SU-DHL-6 (cell line): ENCODE measurements around the gene DAPK2.

Source experiments
- H2AFZ ChIP-seq: fragments of 200-600 bp; sonication (generic); 2 replicates; pipeline ENCODE4 v1.6.1; 2014; ENCODE audit warnings: low read depth, mild to moderate bottlenecking, moderate library complexity, mixed read lengths, antibody characterized with exemption, low read length; ENCODE audit not compliant: severe bottlenecking
- H3F3A ChIP-seq: fragments of 200-600 bp; shearing (Covaris generic); 2 replicates; pipeline ENCODE4 v1.6.0; 2016; ENCODE audit warnings: antibody characterized with exemption, mild to moderate bottlenecking; ENCODE audit not compliant: insufficient read depth
- H3K27ac ChIP-seq: fragments of 200-600 bp; sonication (generic); 2 replicates; pipeline ENCODE4 v1.5.1; 2016; ENCODE audit warnings: low read depth, mild to moderate bottlenecking, low read length, moderate library complexity, mixed read lengths
- H3K27me3 ChIP-seq: fragments of 200-600 bp; sonication (generic), shearing (Covaris generic); 2 replicates; pipeline ENCODE4 v1.6.0; 2014; ENCODE audit warnings: mild to moderate bottlenecking, low read length
- H3K36me3 ChIP-seq: fragments of 200-600 bp; sonication (generic); 2 replicates; pipeline ENCODE4 v1.6.1; 2014; ENCODE audit warnings: mild to moderate bottlenecking, low read length, mixed read lengths
- H3K4me2 ChIP-seq: fragments of 300-600, 200-600 bp; shearing (Covaris generic), sonication (generic); 2 replicates; pipeline ENCODE4 v1.6.0; 2014; ENCODE audit warnings: low read length, low read depth, mild to moderate bottlenecking; ENCODE audit not compliant: poor library complexity, severe bottlenecking
- H3K4me3 ChIP-seq: fragments of 200-600 bp; sonication (generic); 2 replicates; pipeline ENCODE4 v1.5.1; 2014; ENCODE audit warnings: antibody characterized with exemption, low read length, mild to moderate bottlenecking, mixed read lengths; ENCODE audit not compliant: insufficient read depth, poor library complexity, severe bottlenecking
- H3K79me2 ChIP-seq: fragments of 200-600 bp; sonication (generic); 2 replicates; pipeline ENCODE4 v1.6.1; 2014; ENCODE audit warnings: mild to moderate bottlenecking, low read length, moderate library complexity; ENCODE audit not compliant: insufficient read depth
- H3K9ac ChIP-seq: fragments of 200-600 bp; sonication (generic); 2 replicates; pipeline ENCODE4 v1.7.0; 2014; ENCODE audit warnings: mild to moderate bottlenecking, low read length
- H3K9me2 ChIP-seq: fragments of 200-600 bp; sonication (generic); replicated peaks from 2 replicates; pipeline ENCODE4 v1.6.1; 2014; ENCODE audit warnings: low read length; ENCODE audit not compliant: insufficient read depth
- H3K9me3 ChIP-seq: fragments of 200-600 bp; sonication (generic); 2 replicates; pipeline ENCODE4 v1.6.1; 2014; ENCODE audit warnings: low read length, mixed read lengths; ENCODE audit not compliant: insufficient read depth
- H4K20me1 ChIP-seq: fragments of 200-600 bp; sonication (generic); 2 replicates; pipeline ENCODE4 v1.6.1; 2014; ENCODE audit warnings: low read depth, mild to moderate bottlenecking, antibody characterized with exemption, low read length, moderate library complexity, mixed read lengths
- EZH2phosphoT487 ChIP-seq: fragments of 200-600 bp; sonication (generic), shearing (Covaris generic); conservative IDR thresholded peaks from 2 replicates; pipeline ENCODE4 v1.6.1; 2018; ENCODE audit warnings: mild to moderate bottlenecking, antibody characterized with exemption, low read length, moderate library complexity, mixed read lengths
- TF ChIP-seq, protein P1 (sequence below): fragments of 200-600 bp; sonication (generic); IDR thresholded peaks from one replicate; pipeline ENCODE4 v1.5.1; 2017; ENCODE audit warnings: antibody characterized with exemption, mild to moderate bottlenecking, low read length, moderate library complexity; ENCODE audit not compliant: insufficient read depth, poor library complexity, severe bottlenecking

Gene DAPK2

DNA sequence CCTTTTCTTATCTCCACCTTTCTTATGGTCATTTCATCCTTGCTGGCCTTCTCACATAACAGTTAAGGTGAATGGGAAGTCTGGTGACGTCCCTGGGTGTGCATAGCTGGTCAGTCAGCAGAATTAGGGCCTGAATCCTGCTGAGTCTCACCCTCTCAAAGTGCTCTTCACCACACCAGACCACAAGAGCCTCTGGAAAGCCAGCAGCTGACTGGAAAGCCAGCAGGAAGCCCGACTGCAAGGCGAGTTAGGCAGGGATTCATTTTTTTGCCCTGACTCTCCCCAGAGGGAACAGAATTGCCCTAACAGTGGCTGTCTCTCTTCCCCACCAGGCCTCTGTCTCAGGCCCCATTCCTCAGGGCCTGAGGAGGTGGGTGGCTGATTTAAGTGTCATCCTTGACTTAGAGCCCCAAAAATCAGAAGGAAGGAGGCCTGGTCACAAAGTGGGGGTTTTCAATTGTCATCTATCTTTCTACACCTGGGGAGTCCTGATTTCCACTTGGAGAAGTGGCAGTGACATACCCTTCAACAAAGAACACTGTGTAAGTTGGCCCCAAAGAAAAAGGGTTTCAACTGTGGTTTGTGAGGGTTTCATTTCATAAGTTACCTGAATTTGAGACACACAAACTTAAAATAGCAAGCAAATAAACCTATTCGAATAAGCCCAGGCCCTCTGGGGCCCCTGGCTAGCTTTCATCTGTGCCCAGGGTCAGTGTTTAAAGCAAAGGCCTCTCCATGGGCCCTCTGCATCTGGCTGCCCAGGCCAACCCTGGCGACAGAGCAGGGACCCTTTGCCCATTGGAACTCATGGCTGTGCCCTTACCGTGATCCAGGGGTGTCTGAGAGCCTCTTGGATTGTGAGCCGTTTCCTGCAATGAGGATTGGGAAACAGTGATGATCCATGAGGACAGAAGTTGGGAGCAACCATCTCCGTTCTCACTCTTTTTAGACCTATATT, 122.0 kb downstream of the DAPK2 start:
- Histone ChIP-seq H3K9ac (no peak overlapping the region), H2AFZ (no peak overlapping the region), H3K4me2 (no peak overlapping the region), H3K27me3 (no peaks in the 10 kb centered on the region), H3K4me3 (no peak overlapping the region), H3K9me2 (no peaks in the 10 kb centered on the region), H3K36me3 (no peaks in the 10 kb centered on the region), H3K79me2 (no peaks in the 10 kb centered on the region), H3F3A (no peaks in the 10 kb centered on the region), H3K27ac (no peak overlapping the region), H4K20me1 (no peaks in the 10 kb centered on the region), H3K9me3 (no peaks in the 10 kb centered on the region)
- TF ChIP-seq EZH2phosphoT487: no peak
- TF ChIP-seq, protein P1, sequence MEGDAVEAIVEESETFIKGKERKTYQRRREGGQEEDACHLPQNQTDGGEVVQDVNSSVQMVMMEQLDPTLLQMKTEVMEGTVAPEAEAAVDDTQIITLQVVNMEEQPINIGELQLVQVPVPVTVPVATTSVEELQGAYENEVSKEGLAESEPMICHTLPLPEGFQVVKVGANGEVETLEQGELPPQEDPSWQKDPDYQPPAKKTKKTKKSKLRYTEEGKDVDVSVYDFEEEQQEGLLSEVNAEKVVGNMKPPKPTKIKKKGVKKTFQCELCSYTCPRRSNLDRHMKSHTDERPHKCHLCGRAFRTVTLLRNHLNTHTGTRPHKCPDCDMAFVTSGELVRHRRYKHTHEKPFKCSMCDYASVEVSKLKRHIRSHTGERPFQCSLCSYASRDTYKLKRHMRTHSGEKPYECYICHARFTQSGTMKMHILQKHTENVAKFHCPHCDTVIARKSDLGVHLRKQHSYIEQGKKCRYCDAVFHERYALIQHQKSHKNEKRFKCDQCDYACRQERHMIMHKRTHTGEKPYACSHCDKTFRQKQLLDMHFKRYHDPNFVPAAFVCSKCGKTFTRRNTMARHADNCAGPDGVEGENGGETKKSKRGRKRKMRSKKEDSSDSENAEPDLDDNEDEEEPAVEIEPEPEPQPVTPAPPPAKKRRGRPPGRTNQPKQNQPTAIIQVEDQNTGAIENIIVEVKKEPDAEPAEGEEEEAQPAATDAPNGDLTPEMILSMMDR: no peak

DNA sequence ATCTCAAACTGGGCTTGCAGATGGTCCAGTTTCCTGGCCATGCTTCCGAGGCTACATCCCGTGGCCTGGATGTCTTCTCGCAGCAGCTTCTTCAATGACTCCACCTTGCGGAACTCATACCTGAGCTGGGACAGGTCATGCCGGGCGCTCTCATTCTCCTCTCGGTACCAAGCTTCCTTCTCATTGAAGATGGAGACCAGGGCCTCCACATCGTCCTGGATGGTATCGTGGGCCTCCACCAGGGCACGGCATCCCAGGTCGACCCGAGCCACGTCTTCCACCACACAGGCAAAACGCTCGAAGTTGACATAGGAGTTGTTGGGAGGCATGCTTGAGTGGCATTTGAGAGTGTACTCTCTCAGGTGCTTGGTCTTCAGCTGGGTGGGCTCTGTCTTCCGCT, 123.4 kb downstream of the DAPK2 start:
- Histone ChIP-seq H2AFZ (no peak overlapping the region), H3K79me2 (no peaks in the 10 kb centered on the region), H3F3A (no peaks in the 10 kb centered on the region), H3K9me2 (no peaks in the 10 kb centered on the region), H3K27me3 (no peaks in the 10 kb centered on the region), H3K4me2 (no peak overlapping the region), H3K27ac (no peak overlapping the region), H4K20me1 (no peaks in the 10 kb centered on the region), H3K36me3 (no peaks in the 10 kb centered on the region), H3K9me3 (no peaks in the 10 kb centered on the region), H3K9ac (no peak overlapping the region), H3K4me3 (no peak overlapping the region)
- TF ChIP-seq, protein P1: no peak
- no peak for TF ChIP-seq EZH2phosphoT487

DNA sequence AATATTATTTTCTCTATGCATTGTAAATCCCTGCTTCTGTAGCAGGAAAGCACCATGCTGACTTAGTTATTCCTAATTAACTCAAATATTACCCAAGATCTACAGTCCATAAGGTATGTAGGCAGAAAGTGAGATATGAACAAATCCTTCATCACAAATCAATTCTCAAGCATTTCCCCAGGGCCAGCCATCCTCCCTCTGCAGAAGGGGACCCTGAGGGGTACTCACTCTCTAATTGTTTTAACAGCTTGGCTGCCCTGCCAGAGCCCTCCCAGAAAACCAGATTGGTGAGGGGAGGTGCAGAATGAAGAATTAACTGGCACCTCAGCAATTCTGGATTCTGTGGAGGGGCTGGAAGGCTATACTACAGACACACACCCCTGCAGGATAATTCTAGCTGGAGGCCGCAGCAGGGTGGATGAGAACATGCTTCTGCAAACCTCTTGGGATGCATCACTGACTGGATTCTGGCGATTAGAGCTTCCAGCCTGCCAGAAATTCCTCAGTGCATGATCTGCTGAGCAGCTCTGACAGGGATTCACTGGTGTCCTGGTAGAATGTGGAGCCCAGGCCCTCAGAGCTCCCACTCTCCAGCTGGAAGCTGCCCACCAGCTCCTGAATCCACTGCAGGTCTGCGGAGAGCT, 123.9 kb downstream of the DAPK2 start:
- no peaks in the 10 kb centered on the region for H3K9me2 ChIP-seq

More for the DNA sequence above, 123.9 kb downstream of the DAPK2 start:
- no peak overlapping the region for H3K4me3 ChIP-seq
- H2AFZ ChIP-seq: no peak overlapping the region
- H3K36me3 ChIP-seq: no peaks in the 10 kb centered on the region
- no peaks in the 10 kb centered on the region for H3K79me2 ChIP-seq
- H3F3A ChIP-seq: no peaks in the 10 kb centered on the region
- H3K27ac ChIP-seq: no peak overlapping the region
- H3K9me3 ChIP-seq: no peaks in the 10 kb centered on the region
- H3K27me3 ChIP-seq: no peaks in the 10 kb centered on the region
- TF ChIP-seq, protein P1: no peak
- TF ChIP-seq EZH2phosphoT487: no peak
- H3K9ac ChIP-seq: no peak overlapping the region
- no peaks in the 10 kb centered on the region for H4K20me1 ChIP-seq
- H3K4me2 ChIP-seq: no peak overlapping the region
